Right renal pelvis (tissue), 4 donors: ENCODE data around the gene WDR33. TPM values are rescaled to one million over a fixed set of nuclear protein-coding genes. Genes with fewer than 3 reads are reported as not detected.
"Not testable (repeated sequence)": the region's sequence is repeated elsewhere in the genome, so short reads cannot be mapped to it uniquely, and the experiment has no call there.

Experiments used
- DNase-seq, 4 donors: peaks; one replicate each; pipeline ENCODE4 v3.0.0-alpha.2; 2013; ENCODE audit warnings: low read depth in 4 of 4, low spot score in 3 of 4, missing footprints in 1 of 4
- polyA plus RNA-seq, 4 donors: library from polyadenylated mRNA; unstranded; fragments of 120-200 nt; gene quantifications; one replicate each; pipeline ENCODE4 v1.2.1, GENCODE V29; 2013; ENCODE audit not compliant: insufficient read length in 4 of 4

The WDR33 gene
- polyA plus RNA-seq, result 10 to 100 TPM; 52.8 to 77.7 (median 63.3) TPM

GRCh38 chr2:127810619-127811396, at the start of gene WDR33:
TSS of gene WDR33 (minus strand) at chr2:127811171. CDS start at chr2:127770981, 40,190 bp downstream.
- DNase-seq, result peak; percentile 84 to 88 (median 88)

- DNase-seq, result no peak
Measured at GRCh38 chr2:127860130-127860529, 49.2 kb upstream of the WDR33 start.

- peak; percentile 31 to 53 (median 48) for DNase-seq
Measured at GRCh38 chr2:127859712-127860085, 48.7 kb upstream of the WDR33 start.

GRCh38 chr2:127857265-127857808, 46.4 kb upstream of the WDR33 start:
- DNase-seq, result no peak

- no peak for DNase-seq
Measured at GRCh38 chr2:127853671-127854070, 42.7 kb upstream of the WDR33 start.

GRCh38 chr2:127852388-127852787, 41.4 kb upstream of the WDR33 start:
- no peak for DNase-seq

GRCh38 chr2:127847931-127848330, 37.0 kb upstream of the WDR33 start:
- DNase-seq, result no peak

- DNase-seq, result no peak
Measured at GRCh38 chr2:127844973-127845372, 34.0 kb upstream of the WDR33 start.

- DNase-seq, result no peak
Measured at GRCh38 chr2:127843677-127844076, 32.7 kb upstream of the WDR33 start.

GRCh38 chr2:127841466-127842178, 30.7 kb upstream of the WDR33 start:
- DNase-seq, result no peak

GRCh38 chr2:127840893-127841292, 29.9 kb upstream of the WDR33 start:
- no peak for DNase-seq

GRCh38 chr2:127834951-127835350, 24.0 kb upstream of the WDR33 start:
- DNase-seq, result no peak

- DNase-seq, result no peak
Measured at GRCh38 chr2:127829845-127830246, 18.9 kb upstream of the WDR33 start.

- DNase-seq, result not testable (repeated sequence)
Measured at GRCh38 chr2:127826708-127827107, 15.7 kb upstream of the WDR33 start.

- no peak for DNase-seq
Measured at GRCh38 chr2:127826047-127826446, 15.1 kb upstream of the WDR33 start.

- no peak for DNase-seq
Measured at GRCh38 chr2:127820080-127820668, 9.2 kb upstream of the WDR33 start.

GRCh38 chr2:127818794-127819425, 7.9 kb upstream of the WDR33 start:
- DNase-seq, result no peak

- no peak for DNase-seq
Measured at GRCh38 chr2:127818241-127818640, 7.3 kb upstream of the WDR33 start.

- no peak for DNase-seq
Measured at GRCh38 chr2:127814677-127815076, 3.7 kb upstream of the WDR33 start.

- DNase-seq, result not testable (repeated sequence)
Measured at GRCh38 chr2:127812441-127812840, 1.5 kb upstream of the WDR33 start.
